RKO (cell line): Measurements from ENCODE around the gene PLIN4.

Experiments
- DNase-seq: peaks from one replicate; pipeline ENCODE4 v3.0.0-alpha.2; 2016; ENCODE audit warnings: low spot score

Gene PLIN4

DNA sequence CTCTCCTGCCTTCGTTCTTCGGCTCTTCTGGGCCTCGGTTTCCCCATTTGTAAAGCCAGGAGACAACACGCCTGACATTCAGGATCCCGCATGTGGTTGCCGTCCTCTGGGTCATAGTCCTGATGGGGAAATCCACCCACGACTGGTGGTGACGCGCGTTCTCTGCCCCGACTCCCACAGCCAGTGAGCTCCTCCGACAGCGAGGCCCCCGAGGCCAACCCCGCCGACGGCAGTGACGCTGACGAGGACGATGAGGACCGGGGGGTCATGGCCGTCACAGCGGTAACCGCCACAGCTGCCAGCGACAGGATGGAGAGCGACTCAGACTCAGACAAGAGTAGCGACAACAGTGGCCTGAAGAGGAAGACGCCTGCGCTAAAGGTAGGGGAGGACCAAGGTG lies 29.8 kb downstream of the PLIN4 start:
- no peak for DNase-seq

DNA sequence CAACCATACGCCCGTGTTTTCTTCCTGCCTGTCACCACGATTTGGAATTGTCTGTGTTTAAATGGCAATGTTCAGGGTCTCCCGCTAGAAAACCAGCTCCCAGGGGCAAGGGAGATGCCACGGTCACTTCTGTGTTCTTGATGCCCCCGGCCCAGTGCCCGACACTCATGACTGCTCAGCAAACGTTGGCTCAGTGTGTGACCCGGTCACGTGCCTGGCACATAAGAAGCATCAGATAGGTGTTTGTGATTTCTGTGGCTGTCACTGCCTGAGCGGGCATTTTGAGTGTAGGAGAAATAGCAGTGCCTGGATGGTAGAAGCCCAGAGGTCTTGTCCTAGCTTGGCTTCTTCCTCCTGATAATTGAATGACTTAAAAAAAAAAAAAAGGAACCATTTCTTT lies 30.7 kb downstream of the PLIN4 start:
- DNase-seq: no peak

DNA sequence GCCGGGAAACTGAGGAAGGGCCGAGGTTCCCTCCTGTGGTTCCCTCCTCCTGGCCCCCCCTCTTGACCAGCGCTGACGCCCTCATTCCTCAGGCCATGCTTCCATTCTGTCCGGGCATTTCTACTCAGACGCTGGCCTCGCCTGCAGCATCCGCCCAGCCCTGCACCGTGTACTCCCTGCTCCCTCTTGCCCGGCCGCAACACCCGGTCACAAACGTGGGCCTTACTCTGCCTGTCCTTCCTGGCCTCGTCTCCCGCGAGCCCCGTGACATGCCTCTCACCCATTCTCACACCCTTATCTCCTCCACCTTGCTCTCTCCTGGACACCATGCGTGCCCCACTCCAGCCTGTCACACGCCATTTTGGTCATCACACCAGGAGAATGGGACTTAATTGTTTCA lies 34.9 kb downstream of the PLIN4 start:
- no peak for DNase-seq

DNA sequence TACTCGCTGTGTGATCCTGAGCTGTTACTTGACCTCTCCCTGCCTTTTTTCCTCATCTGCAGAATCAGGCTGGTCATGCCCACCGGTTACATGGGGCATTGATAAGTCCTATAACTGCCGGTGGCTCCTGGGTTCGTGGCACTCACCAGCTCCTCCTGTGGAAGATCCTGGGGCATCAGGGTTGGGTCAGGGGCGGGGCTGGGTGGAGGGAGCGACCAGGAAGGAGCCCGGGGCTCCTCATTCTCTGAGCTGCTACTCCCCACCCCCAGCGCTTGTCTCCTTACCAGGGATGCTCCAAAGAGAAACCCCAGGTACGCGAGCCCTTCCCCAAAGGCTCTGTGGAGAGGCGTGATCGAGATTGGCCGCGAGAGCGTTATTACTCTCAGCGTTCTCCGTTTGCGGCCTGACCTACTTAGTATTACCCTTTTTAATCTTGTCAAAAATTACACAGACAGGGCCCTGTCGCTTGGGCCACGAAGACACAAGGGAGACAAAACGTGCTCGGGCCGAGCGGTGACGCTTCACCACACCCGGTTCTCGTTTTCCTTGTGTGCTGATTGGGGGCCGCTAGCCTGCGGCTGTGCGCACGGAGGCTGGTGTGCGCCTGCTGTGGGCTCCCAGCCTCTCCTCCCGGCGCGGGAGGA lies 35.4 kb downstream of the PLIN4 start:
- no peak for DNase-seq

DNA sequence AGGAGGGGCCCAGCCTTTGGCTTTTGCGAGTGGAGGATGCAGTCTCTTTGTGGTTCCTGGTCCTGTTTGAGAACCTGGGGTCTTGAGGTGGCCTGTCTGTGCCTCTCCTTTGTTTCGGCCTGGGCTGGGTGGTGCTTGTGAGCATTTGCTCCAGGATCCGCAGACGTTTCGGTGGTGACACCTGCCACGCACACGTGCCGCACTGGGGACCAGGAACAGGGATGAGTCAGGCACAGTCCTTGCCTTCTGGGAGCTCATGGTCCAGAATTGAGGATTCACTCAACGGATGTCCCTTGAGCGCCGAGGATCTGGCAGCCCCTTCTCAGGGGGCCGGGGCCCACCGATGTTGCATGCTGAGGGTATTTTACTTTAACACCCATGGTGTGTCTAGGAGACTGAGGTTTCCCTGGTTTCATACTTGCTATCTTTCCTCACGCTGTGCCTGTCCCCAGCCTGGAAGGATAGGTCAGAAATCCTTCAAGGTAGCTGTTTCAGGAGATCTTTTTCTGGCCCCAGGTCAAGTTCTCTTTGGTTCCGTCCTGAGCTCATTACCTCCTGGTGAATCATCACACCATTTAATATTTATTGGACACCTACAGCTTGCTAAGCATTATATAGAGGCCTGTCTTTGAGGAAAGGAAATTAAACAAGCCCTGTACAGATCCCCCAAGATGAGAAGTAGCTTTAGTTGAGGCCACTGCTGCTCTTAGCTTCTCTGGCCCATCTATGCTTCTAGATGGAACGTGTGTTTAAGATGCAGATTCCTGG lies 41.1 kb downstream of the PLIN4 start:
- DNase-seq: no peak

DNA sequence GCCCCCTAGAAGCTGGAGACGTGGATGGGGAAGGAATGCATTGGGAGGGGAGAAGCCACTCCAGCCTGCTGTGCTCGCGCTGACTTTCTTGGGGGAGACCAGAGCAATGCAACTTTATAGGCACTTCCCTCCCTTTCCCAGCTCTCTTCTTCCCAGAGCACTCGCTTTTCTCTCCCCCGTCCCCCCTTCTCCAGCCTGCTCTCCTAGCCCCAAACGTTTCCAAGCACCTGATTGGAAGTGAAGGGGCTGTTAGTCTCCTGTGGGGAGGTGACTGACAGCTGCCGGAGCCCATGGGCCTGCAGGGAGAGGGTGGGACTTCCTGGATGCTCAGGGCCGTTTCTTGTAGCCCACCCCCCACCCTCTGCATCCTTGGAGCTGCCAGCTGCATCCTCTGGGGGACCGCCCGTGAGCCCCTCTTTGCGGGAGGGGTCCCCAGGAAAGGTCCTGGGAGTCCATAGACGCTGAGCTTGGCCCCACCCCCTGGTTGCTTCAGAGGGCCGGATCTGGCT lies 43.7 kb downstream of the PLIN4 start:
- no peak for DNase-seq

DNA sequence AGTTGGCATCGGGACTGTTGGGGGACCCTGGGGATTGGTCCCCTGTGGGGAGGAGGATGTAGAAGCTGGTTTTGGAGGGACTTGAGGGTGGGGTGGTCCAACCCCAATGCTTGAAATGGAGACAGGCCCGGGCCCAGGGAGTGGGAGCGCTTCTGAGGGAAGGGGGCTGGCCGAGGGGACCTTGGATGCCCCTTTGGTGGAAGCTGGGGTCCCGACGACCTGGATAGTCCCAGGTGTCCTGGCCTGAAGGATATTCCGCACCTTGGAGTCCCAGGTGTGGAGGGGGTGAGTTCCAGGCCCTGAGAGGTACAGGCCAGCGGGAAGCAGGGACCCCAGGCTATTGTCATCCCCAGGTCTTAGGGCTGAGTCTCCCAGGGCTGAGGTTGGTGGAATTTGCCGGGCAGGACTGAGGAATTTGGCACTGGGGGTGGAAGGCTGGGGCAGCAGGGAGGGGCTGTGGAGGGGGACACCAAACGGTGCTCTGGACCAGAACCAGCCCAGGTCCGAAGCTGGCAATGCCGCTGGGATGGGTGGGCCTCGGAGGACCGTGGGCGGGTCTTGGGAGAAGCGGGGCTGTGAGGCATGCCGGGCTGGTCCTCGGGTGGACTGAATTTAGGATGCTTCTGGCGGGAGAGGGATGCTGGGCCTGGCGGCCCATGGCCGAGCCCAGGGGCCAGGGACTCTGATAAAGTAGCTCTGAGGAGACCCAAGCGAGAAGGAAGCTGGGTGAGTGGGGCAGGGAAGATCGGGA lies 44.3 kb downstream of the PLIN4 start:
- no peak for DNase-seq

DNA sequence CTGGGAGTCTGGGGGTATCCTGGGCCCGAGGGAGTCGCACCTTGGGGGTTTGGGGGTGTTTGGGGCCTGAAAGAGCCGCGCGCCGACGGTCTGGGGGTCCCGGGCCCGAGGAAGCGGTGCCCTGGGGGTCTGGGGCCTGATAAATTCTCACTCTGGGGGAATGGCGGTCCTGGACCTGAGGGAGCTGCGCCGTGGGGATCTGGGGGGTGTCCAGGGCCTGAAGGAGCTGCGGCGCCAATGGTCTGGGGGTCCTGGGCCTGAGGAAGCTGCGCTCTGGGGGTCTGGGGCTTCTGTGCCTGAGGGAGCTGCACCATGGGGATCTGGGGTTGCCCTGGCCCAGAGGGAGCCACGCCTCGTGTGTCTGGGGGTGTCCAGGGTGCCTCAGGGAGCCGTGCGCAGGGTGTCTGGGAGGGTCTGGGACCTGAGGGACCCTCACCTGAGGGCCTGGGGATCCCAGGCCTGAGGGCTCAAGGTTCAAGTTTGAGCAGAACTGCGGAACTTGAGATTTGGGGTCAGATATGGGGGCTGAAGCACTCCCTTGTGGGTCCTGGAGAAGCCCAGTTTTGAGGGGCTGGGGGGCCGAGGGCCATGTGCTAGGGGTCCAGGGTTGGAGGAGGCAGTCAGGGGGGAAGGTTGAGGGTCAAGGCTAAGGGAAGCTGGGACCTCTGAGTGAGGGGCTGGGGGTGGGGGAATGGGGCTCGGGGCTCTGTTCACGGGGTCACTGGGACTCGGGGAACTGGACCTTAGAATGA lies 45.1 kb downstream of the PLIN4 start:
- DNase-seq: no peak

DNA sequence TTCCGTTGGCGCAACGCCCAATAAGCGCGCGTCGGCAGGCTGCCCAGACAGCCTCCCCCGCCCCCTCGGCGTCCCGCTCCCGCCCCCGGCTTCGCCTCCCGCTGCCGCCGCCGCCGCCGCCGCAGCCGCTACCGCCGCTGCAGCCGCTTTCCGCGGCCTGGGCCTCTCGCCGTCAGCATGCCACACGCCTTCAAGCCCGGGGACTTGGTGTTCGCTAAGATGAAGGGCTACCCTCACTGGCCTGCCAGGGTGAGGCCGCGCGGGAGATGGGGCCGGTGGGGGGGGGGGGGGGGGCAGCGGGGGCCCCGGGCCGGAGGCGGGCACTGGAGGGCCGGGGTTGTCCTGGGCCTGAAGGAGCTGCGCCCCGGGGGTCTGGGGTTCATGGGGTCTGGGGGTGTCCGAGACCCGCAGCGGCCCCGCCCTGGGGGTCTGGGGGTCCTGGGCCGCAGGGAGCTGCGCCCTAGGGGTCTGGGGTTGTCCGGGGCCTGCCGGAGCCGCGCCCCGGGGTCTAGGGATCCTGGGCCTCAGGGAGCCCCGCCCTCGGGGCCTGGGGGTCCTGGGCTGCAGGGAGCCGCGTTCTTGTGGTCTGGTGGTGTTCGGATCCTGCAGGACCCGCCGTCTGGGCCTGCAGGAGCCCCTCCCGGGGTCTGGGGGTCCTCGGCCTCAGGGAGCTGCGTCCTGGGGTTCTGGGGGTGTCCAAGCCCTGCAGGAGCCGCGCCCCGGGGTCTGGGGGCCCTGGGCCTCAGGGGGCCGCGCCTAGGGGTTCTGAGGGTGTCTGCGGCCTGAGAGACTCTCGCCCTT lies 45.9 kb downstream of the PLIN4 start, which contains the start of gene HDGFL2:
HDGFL2 (plus strand) TSS at position 124 of the 801 bp plus-strand sequence; CDS start at position 178, 54 bp downstream.
- DNase-seq: no peak

DNA sequence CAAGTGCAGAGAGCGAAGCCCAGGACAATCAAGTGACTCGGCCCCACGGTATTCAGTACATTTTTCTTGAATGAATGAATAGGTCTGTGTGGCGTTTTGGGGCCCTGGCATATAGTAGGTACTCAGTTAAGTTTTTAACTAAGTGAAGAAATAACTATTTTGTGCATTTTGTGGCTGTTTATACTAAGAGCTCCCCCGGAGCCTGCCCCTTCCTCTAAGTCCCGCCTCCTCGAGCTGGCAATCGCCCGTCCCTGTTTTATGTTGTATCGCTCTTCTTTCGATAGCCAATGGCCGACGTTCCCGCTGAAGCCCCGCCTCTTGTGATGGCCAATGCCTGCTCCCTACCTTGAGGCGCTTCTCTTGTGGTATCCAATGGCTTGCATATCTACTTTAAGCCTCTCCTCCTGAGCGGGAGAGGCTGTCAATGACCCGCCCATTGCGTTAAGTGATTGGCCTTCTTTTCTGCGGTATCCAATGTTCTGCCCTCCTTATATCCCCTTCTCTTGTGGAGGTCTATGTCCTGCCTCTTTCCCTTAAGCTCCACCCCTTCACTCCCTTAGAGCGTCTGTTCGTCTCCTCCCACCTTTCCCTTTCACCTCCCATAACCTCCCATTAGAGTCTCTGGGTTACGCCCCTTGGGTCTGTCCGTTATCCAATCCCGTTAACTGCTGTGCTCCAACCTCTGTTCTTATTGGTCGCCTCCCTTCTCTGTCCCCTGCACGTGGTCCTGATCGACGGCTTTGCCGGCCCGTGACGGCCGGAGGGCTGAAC lies 46.7 kb downstream of the PLIN4 start:
- peak; percentile 100 for DNase-seq

DNA sequence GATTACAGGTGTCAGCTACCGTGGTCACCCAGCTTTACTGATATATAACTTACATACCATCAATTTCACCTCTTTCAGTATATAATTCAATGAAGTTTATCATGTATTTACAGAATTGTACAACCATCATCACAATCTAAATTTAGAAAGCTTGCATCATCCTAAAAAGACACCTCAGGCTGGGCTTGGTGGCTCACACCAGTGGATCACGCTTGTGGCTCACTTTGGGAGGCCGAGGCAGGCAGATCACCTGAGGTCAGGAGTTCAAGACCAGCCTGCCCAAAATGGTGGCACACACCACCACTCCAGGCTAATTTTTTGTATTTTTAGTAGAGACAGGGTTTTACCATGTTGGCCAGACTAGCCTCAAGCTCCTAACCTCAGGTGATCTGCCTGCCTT lies 50.5 kb downstream of the PLIN4 start:
- no peak for DNase-seq

DNA sequence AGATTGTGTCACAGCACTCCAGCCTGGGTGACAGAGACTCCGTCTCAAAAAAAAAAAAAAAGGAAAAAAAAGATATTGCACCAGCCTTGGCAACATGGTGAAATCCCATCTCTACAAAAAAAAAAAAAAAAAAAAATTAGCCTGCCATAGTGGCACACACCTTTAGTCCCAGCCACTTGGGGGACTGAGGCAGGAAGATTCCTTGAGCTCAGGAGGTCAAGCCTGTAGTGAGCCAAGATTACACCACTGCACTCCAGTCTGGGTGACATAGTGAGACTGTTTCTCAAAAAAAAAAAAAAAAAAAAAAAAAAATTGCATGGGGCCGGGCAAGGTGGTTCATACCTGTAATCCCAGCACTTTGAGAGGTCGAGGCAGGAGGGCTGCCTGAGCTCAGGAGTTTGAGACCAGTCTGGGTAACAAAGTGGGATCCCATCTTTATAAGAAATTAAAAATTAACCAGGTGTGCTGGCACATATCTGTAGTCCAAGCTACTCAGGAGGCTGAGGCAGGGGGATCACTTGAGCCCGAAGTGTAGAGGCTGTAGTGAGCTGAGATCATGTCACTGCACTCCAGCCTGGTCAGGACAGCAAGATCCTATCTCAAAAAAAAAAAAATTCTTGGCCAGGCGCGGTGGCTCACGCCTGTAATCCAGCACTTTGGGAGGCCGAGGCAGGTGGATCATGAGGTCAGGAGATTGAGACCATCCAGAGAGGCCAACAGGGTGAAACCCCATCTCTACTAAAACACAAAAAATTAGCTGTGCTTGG lies 53.3 kb downstream of the PLIN4 start:
- DNase-seq: no peak

DNA sequence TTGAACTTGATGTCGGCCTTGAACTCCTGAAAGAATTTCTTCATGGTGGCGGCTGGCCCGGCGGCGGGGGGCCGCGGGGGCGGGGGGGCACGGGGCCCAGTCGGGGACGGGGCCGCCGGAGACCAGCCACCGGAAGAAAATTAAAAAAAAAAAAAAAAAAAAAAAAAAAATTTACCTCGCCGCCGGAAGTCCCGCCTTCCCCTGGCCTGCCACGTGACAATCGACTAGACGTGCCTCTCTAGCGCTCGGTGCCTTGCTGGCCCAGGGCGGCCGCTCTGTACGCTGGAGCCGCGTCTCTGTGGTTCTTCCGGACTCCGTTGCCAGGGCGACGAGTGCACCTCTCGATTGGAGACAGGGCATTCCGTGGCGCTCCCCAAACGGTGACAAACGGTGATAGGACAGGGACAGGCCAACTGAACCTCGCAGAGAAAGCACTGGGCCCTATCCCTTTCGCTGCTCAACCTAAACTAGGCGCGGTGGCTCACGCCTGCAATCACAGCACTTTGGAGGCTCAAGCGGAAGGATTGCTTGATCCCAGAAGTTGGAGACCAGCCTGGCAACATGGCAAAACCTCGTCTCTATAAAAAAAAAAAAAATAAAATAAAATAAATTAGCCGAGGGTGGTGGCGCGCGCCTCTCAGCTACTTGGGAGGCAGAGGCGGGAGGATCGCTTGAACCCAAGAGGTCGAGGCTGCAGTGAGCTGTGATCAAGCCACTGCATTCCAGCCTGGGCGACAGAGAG lies 60.5 kb downstream of the PLIN4 start, which contains the start of gene UBXN6:
UBXN6 (minus strand) TSS at position 141 of the 742 bp plus-strand sequence; CDS start at position 44, 97 bp downstream.
- DNase-seq: peak; percentile 98

DNA sequence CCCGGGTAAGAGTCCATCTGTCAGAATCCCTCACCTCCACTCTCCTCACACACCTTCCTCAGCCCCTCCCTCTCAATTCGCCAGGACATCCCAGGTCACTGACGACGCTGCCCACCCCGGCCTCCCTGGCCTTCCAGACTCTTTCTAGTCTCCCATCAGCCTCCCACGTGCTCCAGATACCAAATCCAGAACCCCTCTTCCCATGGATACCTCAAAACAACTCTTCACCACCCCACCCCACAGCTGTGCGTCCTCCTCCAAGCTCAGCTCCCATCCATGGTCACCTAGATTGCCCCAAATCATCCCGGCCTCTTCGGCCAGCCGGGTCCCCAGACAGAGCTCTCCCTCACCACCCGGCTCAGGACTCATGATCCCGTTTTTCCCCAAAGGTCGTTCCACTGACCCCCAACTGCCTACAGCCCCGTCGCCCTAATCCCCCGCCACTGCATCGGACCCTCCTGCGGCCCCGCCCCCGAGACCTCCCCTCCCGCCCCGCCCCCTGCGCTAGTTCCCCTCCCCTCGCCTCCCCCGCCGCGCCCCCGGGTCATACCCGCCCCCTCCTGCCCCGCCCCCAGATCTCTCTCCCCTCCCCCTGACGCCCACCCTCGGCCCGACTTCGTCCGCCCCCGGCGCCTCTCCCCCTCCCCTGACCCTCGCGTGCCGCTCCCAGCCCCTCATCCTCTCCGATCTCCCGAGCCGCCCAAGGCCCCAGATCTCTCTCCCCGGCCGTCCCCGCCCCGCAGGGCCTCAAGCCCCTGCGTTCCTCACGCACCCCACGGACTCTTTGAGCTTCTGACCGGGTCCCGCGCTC lies 61.2 kb downstream of the PLIN4 start:
- no peak for DNase-seq

DNA sequence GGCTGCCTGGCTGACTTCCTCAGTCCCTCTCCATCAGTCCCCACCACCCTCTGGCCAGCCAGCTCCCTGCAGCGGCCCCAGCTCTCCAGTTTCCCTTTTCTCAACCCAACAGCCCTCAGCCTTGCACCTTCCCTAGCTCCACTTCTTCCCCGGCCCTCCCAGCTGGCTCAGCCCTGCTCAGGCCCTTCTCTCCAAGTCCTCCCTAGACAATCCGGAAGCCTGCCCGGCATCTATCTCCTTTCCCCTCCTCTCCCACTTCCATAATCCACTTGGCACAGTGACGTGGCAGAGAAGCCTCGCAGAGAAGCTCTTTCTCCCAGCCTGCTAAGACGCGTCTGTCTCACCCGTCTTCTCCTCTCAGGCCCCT lies 61.8 kb downstream of the PLIN4 start:
- DNase-seq: peak; percentile 73

DNA sequence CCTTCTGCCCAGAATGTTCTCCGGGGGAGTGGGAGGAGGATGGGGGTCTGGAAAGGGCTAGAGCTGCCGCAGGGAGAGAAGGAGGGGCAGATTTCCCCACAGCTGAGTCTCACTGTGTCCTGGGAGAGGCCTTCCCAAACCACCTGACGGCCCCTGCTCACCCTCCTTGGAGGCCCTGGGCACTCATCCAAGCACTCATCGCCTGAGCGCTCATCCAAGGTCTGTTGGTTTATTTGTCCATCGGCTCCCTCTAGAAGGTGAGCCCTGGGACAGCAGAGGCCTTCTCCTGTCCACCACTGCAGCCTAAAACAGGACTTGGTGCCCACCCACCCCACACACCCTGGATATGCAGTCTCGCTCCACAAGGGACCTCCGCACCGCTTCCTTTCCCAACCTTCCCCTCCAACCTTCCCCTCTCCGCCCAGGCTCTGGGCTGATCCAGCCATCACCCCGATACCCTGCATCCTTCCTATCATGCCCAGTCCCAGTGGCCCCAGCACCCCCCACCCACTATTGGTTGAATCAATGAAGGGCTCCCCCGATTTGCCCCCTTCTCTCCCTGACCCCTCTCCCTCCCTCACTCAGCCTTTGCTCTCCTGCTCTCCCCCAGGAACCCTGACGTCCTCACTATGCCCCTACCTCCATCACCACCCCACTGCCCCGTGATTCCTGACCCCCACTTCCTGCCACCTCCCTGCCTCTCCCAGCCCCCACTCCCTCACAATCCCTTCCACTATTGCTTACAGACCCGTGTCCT lies 62.4 kb downstream of the PLIN4 start:
- no peak for DNase-seq
